Activated T-cell treated with anti-CD3 and anti-CD28 coated beads, Interleukin-2, amount 50 U/mL, for 24 hours (primary cell): ENCODE results near the gene CIB4.

Experiments
- DNase-seq: peaks from one replicate; pipeline ENCODE4 v3.0.0-alpha.2; 2020
- H3K27ac Mint-ChIP-seq: 2 replicates; pipeline ENCODE4 v1.8.0; 2020; ENCODE audit warnings: mild to moderate bottlenecking, mixed read lengths
- H3K27me3 Mint-ChIP-seq: 2 replicates; pipeline ENCODE4 v1.8.0; 2020; ENCODE audit warnings: mixed read lengths
- H3K36me3 Mint-ChIP-seq: 2 replicates; pipeline ENCODE4 v1.8.0; 2020; ENCODE audit warnings: low read depth, mixed read lengths
- H3K4me1 Mint-ChIP-seq: 2 replicates; pipeline ENCODE4 v1.8.0; 2020; ENCODE audit warnings: low read depth, mixed read lengths
- H3K4me3 Mint-ChIP-seq: 2 replicates; pipeline ENCODE4 v1.8.0; 2020; ENCODE audit warnings: mild to moderate bottlenecking, moderate library complexity, mixed read lengths
- H3K9me3 Mint-ChIP-seq: 2 replicates; pipeline ENCODE4 v1.8.0; 2020; ENCODE audit warnings: mixed read lengths

CIB4 gene

GRCh38 chr2:26640781-26641564 is at the start of gene CIB4:
CIB4 (minus strand) TSS chr2:26641366; CDS start chr2:26641314, 52 bp downstream.
- no peaks in the 10 kb centered on the region for H3K36me3 Mint-ChIP-seq
- peaks cover 47% of the 10 kb centered on the region for H3K27me3 Mint-ChIP-seq
- no peak within 1 kb of the TSS for H3K4me3 Mint-ChIP-seq
- H3K9me3 Mint-ChIP-seq, result no peaks in the 10 kb centered on the region
- no peak within 1 kb of the TSS for H3K27ac Mint-ChIP-seq
- no peaks in the 10 kb centered on the region for H3K4me1 Mint-ChIP-seq
- DNase-seq, result no peak

DNA sequence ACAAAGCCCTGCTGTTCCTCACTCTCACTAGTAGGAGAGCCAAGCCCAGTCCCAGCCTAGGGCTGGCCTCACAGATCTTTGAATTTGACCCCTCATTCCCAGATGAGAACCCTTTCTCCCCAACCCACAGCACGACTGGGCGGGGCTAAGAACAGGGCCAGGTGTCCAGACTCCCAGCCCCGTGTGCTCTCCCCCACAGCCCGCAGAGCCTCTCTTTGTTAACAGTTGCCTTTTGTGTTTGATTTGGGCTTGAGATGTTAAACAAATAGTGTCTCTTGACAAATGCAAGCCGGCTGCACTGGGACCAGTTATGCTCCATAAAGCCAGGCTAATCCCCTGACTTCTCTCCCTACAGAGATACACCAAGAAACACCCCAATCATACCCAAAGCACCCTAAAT is 46.6 kb upstream of the CIB4 start:
- Mint-ChIP-seq H3K27me3 (peaks cover 71% of the 10 kb centered on the region), H3K4me1 (peaks cover 2% of the 10 kb centered on the region), H3K36me3 (no peaks in the 10 kb centered on the region), H3K4me3 (no peak overlapping the region), H3K27ac (no peak overlapping the region), H3K9me3 (no peaks in the 10 kb centered on the region)
- DNase-seq, result no peak

GRCh38 chr2:26687328-26687727 is 46.2 kb upstream of the CIB4 start:
- Mint-ChIP-seq H3K27me3 (peaks cover 75% of the 10 kb centered on the region), H3K9me3 (no peaks in the 10 kb centered on the region), H3K4me1 (peaks cover 2% of the 10 kb centered on the region), H3K36me3 (no peaks in the 10 kb centered on the region), H3K27ac (no peak overlapping the region), H3K4me3 (no peak overlapping the region)
- DNase-seq, result no peak

DNA sequence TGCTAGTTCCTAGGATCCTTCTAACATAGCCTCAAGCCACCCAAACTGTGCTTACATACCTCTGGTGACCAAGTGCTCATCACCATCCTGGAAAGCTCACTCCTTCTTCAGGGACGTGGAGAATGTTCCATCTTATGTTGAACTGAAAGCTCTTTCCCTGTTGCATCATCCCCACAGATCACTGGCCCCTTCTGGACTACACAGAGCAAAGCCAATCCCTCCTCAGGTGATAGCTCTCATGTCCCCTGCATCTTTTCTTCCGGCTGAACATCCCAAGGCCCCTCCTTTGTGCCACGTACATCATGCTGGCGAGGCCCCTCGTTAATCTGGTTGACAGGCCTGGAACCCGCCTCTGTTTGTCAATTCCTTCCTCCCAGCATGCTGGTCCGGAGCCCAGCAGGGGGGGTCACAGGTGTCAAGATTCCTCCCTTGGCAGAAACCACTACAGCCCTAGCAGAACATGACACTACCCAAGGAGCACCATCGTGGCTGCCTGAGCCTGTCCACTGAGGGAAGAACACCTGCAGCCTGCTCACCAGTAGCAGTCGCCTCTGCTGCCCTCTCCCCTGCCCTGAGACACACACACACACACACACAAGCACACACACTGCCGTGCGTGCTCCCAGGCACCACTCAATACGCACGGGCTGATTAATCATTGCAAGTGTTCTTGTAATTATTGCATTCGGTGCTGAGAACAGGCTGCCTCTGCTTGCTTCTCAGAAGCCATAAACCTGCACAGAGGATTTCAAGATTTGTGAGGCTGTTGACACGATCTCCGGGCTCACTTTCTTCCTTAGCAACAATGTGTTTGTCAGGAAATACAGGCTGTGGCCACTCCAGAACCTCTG is 45.0 kb upstream of the CIB4 start:
- DNase-seq, result no peak
- H3K27me3 Mint-ChIP-seq, result peaks cover 67% of the 10 kb centered on the region
- H3K4me3 Mint-ChIP-seq, result no peak overlapping the region
- H3K4me1 Mint-ChIP-seq, result no peaks in the 10 kb centered on the region
- no peaks in the 10 kb centered on the region for H3K36me3 Mint-ChIP-seq
- no peaks in the 10 kb centered on the region for H3K9me3 Mint-ChIP-seq
- no peak overlapping the region for H3K27ac Mint-ChIP-seq

- Mint-ChIP-seq H3K27me3 (peaks cover 59% of the 10 kb centered on the region), H3K4me1 (no peaks in the 10 kb centered on the region), H3K27ac (no peak overlapping the region), H3K36me3 (no peaks in the 10 kb centered on the region), H3K9me3 (no peaks in the 10 kb centered on the region), H3K4me3 (no peak overlapping the region)
- no peak for DNase-seq
Observed at GRCh38 chr2:26685341-26685740, 44.2 kb upstream of the CIB4 start.

DNA sequence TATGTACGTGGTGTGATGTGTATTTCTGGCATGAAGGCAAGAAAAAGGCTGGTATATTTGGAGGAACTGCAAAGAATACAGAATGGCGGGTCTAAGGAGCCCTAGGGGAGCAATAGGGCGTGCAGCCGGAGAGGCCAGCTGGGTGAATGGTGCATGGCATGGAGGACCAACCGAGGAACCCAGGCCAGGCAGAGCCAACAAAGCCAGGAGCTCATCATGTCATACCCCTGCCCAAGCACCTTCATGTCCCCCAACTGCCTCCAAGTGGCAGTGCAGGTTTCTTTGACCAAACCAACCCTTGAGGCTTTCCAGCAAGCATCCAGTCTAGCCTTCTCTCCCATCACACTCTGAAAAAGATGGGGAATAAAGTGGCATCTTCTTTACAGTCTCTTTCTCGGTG is 42.4 kb upstream of the CIB4 start:
- no peak for DNase-seq
- no peaks in the 10 kb centered on the region for H3K36me3 Mint-ChIP-seq
- no peaks in the 10 kb centered on the region for H3K9me3 Mint-ChIP-seq
- H3K27ac Mint-ChIP-seq, result no peak overlapping the region
- H3K4me3 Mint-ChIP-seq, result no peak overlapping the region
- no peaks in the 10 kb centered on the region for H3K4me1 Mint-ChIP-seq
- peaks cover 51% of the 10 kb centered on the region for H3K27me3 Mint-ChIP-seq

DNA sequence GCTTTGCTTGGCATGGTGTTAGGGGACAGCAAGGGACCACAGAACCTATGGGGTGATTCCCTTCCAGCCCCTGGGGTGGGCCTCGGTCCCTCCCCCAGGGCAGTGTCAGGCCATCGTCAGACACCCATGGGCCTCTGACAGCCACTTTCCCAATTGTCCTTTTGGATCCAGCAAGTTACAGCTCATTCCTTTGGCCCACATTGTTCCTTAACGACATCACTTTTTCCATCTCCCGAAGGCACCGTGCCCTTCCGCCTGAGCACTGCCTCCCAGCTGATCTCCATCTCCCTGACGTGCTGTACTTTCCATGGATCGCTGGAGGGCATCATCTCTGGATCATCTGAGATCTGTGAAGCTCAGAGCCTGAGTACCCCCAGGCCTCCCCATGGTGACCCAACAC is 41.0 kb upstream of the CIB4 start:
- Mint-ChIP-seq H3K4me1 (no peaks in the 10 kb centered on the region), H3K36me3 (no peaks in the 10 kb centered on the region), H3K9me3 (peaks cover 2% of the 10 kb centered on the region), H3K27ac (no peak overlapping the region), H3K4me3 (no peak overlapping the region), H3K27me3 (peaks cover 37% of the 10 kb centered on the region)
- no peak for DNase-seq

- no peak for DNase-seq
- peaks cover 2% of the 10 kb centered on the region for H3K9me3 Mint-ChIP-seq
- H3K36me3 Mint-ChIP-seq, result no peaks in the 10 kb centered on the region
- no peak overlapping the region for H3K4me3 Mint-ChIP-seq
- no peaks in the 10 kb centered on the region for H3K4me1 Mint-ChIP-seq
- peaks cover 32% of the 10 kb centered on the region for H3K27me3 Mint-ChIP-seq
- no peak overlapping the region for H3K27ac Mint-ChIP-seq
Observed at GRCh38 chr2:26681656-26682055, 40.5 kb upstream of the CIB4 start.

- Mint-ChIP-seq H3K27ac (no peak overlapping the region), H3K4me1 (no peaks in the 10 kb centered on the region), H3K36me3 (no peaks in the 10 kb centered on the region), H3K9me3 (peaks cover 2% of the 10 kb centered on the region), H3K27me3 (peaks cover 20% of the 10 kb centered on the region), H3K4me3 (no peak overlapping the region)
- DNase-seq, result no peak
Observed at GRCh38 chr2:26679867-26680266, 38.7 kb upstream of the CIB4 start.

GRCh38 chr2:26678035-26678434 is 36.9 kb upstream of the CIB4 start:
- peaks cover 19% of the 10 kb centered on the region for H3K27me3 Mint-ChIP-seq
- no peak overlapping the region for H3K27ac Mint-ChIP-seq
- H3K4me1 Mint-ChIP-seq, result no peaks in the 10 kb centered on the region
- peaks cover 2% of the 10 kb centered on the region for H3K9me3 Mint-ChIP-seq
- H3K4me3 Mint-ChIP-seq, result no peak overlapping the region
- no peaks in the 10 kb centered on the region for H3K36me3 Mint-ChIP-seq
- no peak for DNase-seq

- H3K27me3 Mint-ChIP-seq, result peaks cover 31% of the 10 kb centered on the region
- H3K36me3 Mint-ChIP-seq, result no peaks in the 10 kb centered on the region
- H3K9me3 Mint-ChIP-seq, result peaks cover 2% of the 10 kb centered on the region
- no peak overlapping the region for H3K4me3 Mint-ChIP-seq
- DNase-seq, result no peak
- H3K4me1 Mint-ChIP-seq, result no peaks in the 10 kb centered on the region
- no peak overlapping the region for H3K27ac Mint-ChIP-seq
Observed at GRCh38 chr2:26675651-26676255, 34.6 kb upstream of the CIB4 start.

- Mint-ChIP-seq H3K27ac (no peak overlapping the region), H3K4me1 (no peaks in the 10 kb centered on the region), H3K4me3 (no peak overlapping the region), H3K36me3 (no peaks in the 10 kb centered on the region), H3K9me3 (peaks cover 2% of the 10 kb centered on the region), H3K27me3 (peaks cover 37% of the 10 kb centered on the region)
- DNase-seq, result no peak
Observed at GRCh38 chr2:26674771-26675170, 33.6 kb upstream of the CIB4 start.

- peaks cover 39% of the 10 kb centered on the region for H3K27me3 Mint-ChIP-seq
- H3K9me3 Mint-ChIP-seq, result peaks cover 2% of the 10 kb centered on the region
- H3K4me3 Mint-ChIP-seq, result no peak overlapping the region
- H3K27ac Mint-ChIP-seq, result no peak overlapping the region
- no peak for DNase-seq
- H3K4me1 Mint-ChIP-seq, result no peaks in the 10 kb centered on the region
- H3K36me3 Mint-ChIP-seq, result no peaks in the 10 kb centered on the region
Observed at GRCh38 chr2:26674002-26674751, 33.0 kb upstream of the CIB4 start.

- H3K27ac Mint-ChIP-seq, result no peak overlapping the region
- no peak overlapping the region for H3K4me3 Mint-ChIP-seq
- DNase-seq, result no peak
- H3K4me1 Mint-ChIP-seq, result no peaks in the 10 kb centered on the region
- H3K36me3 Mint-ChIP-seq, result no peaks in the 10 kb centered on the region
- H3K9me3 Mint-ChIP-seq, result peaks cover 2% of the 10 kb centered on the region
- peaks cover 47% of the 10 kb centered on the region for H3K27me3 Mint-ChIP-seq
Observed at GRCh38 chr2:26672818-26673393, 31.7 kb upstream of the CIB4 start.
